Activated CD4-positive, alpha-beta T cell treated with anti-CD3 and anti-CD28 coated beads, Interleukin-2, amount 50 U/mL, for 24 hours (primary cell): ENCODE data around the gene RNASE7.

ENCODE experiments used
- DNase-seq, 2 donors: peaks; one replicate each; pipeline ENCODE4 v3.0.0-alpha.2; 2020; ENCODE audit warnings: low read depth in 1 of 2, low spot score in 1 of 2

The RNASE7 gene

GRCh38 chr14:21042918-21043317 lies 756 bp downstream of the RNASE7 start:
- DNase-seq = no peak

GRCh38 chr14:21043387-21043973 lies 1.3 kb downstream of the RNASE7 start:
- DNase-seq = no peak

GRCh38 chr14:21043974-21044618 lies 1.9 kb downstream of the RNASE7 start:
- DNase-seq = no peak

GRCh38 chr14:21047378-21047781 lies 5.2 kb downstream of the RNASE7 start:
- no peak for DNase-seq

GRCh38 chr14:21048638-21049037 lies 6.5 kb downstream of the RNASE7 start:
- DNase-seq = no peak

GRCh38 chr14:21049271-21049673 lies 7.1 kb downstream of the RNASE7 start:
- DNase-seq = no peak

GRCh38 chr14:21050597-21050996 lies 8.4 kb downstream of the RNASE7 start:
- no peak for DNase-seq

- no peak for DNase-seq
These were observed 11.3 kb downstream of the RNASE7 start for GRCh38 chr14:21053184-21054122.

GRCh38 chr14:21054123-21054767 lies 12.1 kb downstream of the RNASE7 start:
- no peak for DNase-seq

- no peak for DNase-seq
These were observed 12.6 kb downstream of the RNASE7 start for GRCh38 chr14:21054768-21055145.

GRCh38 chr14:21055432-21056117 lies 13.4 kb downstream of the RNASE7 start:
- no peak for DNase-seq

GRCh38 chr14:21056520-21057163 lies 14.5 kb downstream of the RNASE7 start:
- no peak for DNase-seq

- no peak for DNase-seq
These were observed 15.9 kb downstream of the RNASE7 start, which contains the start of gene RNASE8 for GRCh38 chr14:21057803-21058675. Gene RNASE8, plus strand, starts transcription at chr14:21057822. Its CDS starts 71 bp downstream, at chr14:21057893.

- no peak for DNase-seq
These were observed 16.7 kb downstream of the RNASE7 start for GRCh38 chr14:21058903-21059302.

- no peak for DNase-seq
These were observed 17.9 kb downstream of the RNASE7 start for GRCh38 chr14:21059842-21060613.

- no peak for DNase-seq
These were observed 18.6 kb downstream of the RNASE7 start for GRCh38 chr14:21060614-21061346.

- DNase-seq = no peak
These were observed 19.1 kb downstream of the RNASE7 start for GRCh38 chr14:21061347-21061668.

- DNase-seq = no peak
These were observed 21.3 kb downstream of the RNASE7 start for GRCh38 chr14:21063479-21063878.
